CD8-positive, alpha-beta memory T cell (primary cell): Measurements from ENCODE around the gene ARID5B. TPM values are rescaled to one million over a fixed set of nuclear protein-coding genes. Genes with fewer than 3 reads are reported as not detected.
A peak's percentile ranks its signal among the peaks of the same experiment; 100 is the strongest.

Experiments used
- CTCF ChIA-PET: fragments of 350-600 bp; sonication (Branson Sonifier 250); formaldehyde crosslinking; loops from one replicate; lab custom pipeline; 2021; ENCODE audit warnings: antibody characterized with exemption; lab: Charles Lee
- POLR2A ChIA-PET: fragments of 350-600 bp; sonication (Branson Sonifier 250); formaldehyde crosslinking; loops from one replicate; lab custom pipeline; 2021; ENCODE audit warnings: antibody characterized with exemption; lab: Charles Lee
- DNase-seq, 5 donors: peaks; one replicate each; pipeline versions ENCODE4 v3.0.0 to v3.0.0-alpha.2; 2020 to 2022; ENCODE audit warnings: mixed read lengths in 1 of 5
- H3K27ac ChIP-seq: one replicate; pipeline ENCODE4 v1.7.0; 2013; ENCODE audit warnings: low read depth, mild to moderate bottlenecking, low read length, moderate library complexity
- H3K27me3 ChIP-seq: 2 replicates; pipeline ENCODE4 v1.7.0; 2013; ENCODE audit warnings: low read length, mild to moderate bottlenecking; ENCODE audit not compliant: insufficient read depth, poor library complexity, severe bottlenecking
- H3K36me3 ChIP-seq: 2 replicates; pipeline ENCODE4 v1.7.0; 2013; ENCODE audit warnings: mild to moderate bottlenecking, low read length, moderate library complexity; ENCODE audit not compliant: insufficient read depth
- H3K4me1 ChIP-seq: 2 replicates; pipeline ENCODE4 v1.7.0; 2013; ENCODE audit warnings: mild to moderate bottlenecking, low read length, moderate library complexity; ENCODE audit not compliant: insufficient read depth
- H3K4me3 ChIP-seq: 2 replicates; pipeline ENCODE4 v1.7.0; 2013; ENCODE audit warnings: mild to moderate bottlenecking, low read length
- H3K9me3 ChIP-seq: 2 replicates; pipeline ENCODE4 v1.7.0; 2013; ENCODE audit warnings: mild to moderate bottlenecking, low read length
- H3K27ac Mint-ChIP-seq, 8 donors: one replicate each; pipeline ENCODE4 v1.8.0; 2020 to 2021; ENCODE audit warnings: mixed read lengths in 8 of 8, mild to moderate bottlenecking in 6 of 8, inconsistent platforms in 3 of 8, moderate library complexity in 3 of 8
- H3K27me3 Mint-ChIP-seq, 2 donors: one replicate each; pipeline ENCODE4 v1.8.0; 2020 to 2021; ENCODE audit warnings: mixed read lengths in 2 of 2, mild to moderate bottlenecking in 1 of 2, moderate library complexity in 1 of 2
- H3K36me3 Mint-ChIP-seq, 3 donors: one replicate each; pipeline ENCODE4 v1.8.0; 2020 to 2021; ENCODE audit warnings: mixed read lengths in 3 of 3, inconsistent platforms in 1 of 3, mild to moderate bottlenecking in 1 of 3
- H3K4me1 Mint-ChIP-seq, 3 donors: one replicate each; pipeline ENCODE4 v1.8.0; 2020 to 2021; ENCODE audit warnings: mixed read lengths in 3 of 3, inconsistent platforms in 1 of 3, mild to moderate bottlenecking in 1 of 3
- H3K4me3 Mint-ChIP-seq, 7 donors: one replicate each; pipeline ENCODE4 v1.8.0; 2020 to 2021; ENCODE audit warnings: mixed read lengths in 7 of 7, mild to moderate bottlenecking in 6 of 7, moderate library complexity in 4 of 7, inconsistent platforms in 2 of 7
- H3K9me3 Mint-ChIP-seq, 5 donors: one replicate each; pipeline ENCODE4 v1.8.0; 2020 to 2022; ENCODE audit warnings: mixed read lengths in 5 of 5, mild to moderate bottlenecking in 3 of 5, moderate library complexity in 2 of 5, inconsistent platforms in 1 of 5
- polyA plus RNA-seq: library from polyadenylated mRNA; unstranded; fragments of 300-500 nt; fragmentation: Illumina TruSeq; gene quantifications from one replicate; pipeline ENCODE4 v1.2.3, GENCODE V29; 2021
- total RNA-seq, 2 experiments: library from RNA; stranded (reverse); gene quantifications; one replicate each; pipeline ENCODE4 v1.2.3, GENCODE V29; 2021

ARID5B gene
- total and polyA plus RNA-seq, 3 experiments from 2014 or later = 37.1 to 48.7 (median 38.4) TPM

DNA sequence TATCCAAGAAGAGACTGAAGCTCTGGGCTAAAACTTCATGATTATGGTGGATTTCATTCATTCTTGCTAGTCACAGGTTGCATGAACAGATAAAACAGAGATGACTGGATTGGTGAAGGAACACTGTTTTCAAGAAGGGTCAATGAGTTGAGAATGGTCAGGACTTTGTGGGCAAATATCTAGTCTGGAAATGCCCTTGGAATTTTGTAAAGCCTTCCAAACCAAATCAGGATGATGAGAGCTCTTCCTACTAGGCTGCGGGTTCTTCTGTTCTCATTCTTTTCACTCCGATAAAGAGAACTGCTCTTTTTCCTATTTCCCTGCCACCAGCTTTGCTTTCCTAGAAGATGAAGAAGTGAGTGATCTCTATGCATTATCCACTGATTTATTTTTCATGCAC lies 171.4 kb downstream of the ARID5B start:
- Histone ChIP-seq H3K27me3 (no peaks in the 10 kb centered on the region), H3K4me1 (peaks cover 7% of the 10 kb centered on the region), H3K9me3 (no peaks in the 10 kb centered on the region), H3K27ac (no peak overlapping the region), H3K4me3 (no peak overlapping the region), H3K36me3 (peaks cover 16% of the 10 kb centered on the region)
- Mint-ChIP-seq H3K36me3 (peaks cover 23 to 87% (median 37%) of the 10 kb centered on the region in 3 donors), H3K4me1 (peaks cover 42 to 69% (median 64%) of the 10 kb centered on the region in 3 donors), H3K27me3 (no peaks in the 10 kb centered on the region), H3K4me3 (peak overlapping the region in 1 of 7 donors; percentile 29), H3K9me3 (no peaks in the 10 kb centered on the region), H3K27ac (peak overlapping the region in 3 of 8 donors; percentile 4 to 69 (median 61))
- DNase-seq = no peak
- POLR2A ChIA-PET = no interaction called here
- CTCF ChIA-PET = no interaction called here

- POLR2A ChIA-PET = no interaction called here
- H3K36me3 Mint-ChIP-seq = peaks cover 23 to 87% (median 37%) of the 10 kb centered on the region in 3 donors
- peaks cover 44 to 69% (median 61%) of the 10 kb centered on the region in 3 donors for H3K4me1 Mint-ChIP-seq
- no peak for DNase-seq
- H3K36me3 ChIP-seq = peaks cover 16% of the 10 kb centered on the region
- H3K27ac ChIP-seq = no peak overlapping the region
- H3K9me3 ChIP-seq = no peaks in the 10 kb centered on the region
- no peaks in the 10 kb centered on the region for H3K9me3 Mint-ChIP-seq
- no peaks in the 10 kb centered on the region for H3K27me3 ChIP-seq
- peak overlapping the region in 3 of 8 donors; percentile 4 to 69 (median 61) for H3K27ac Mint-ChIP-seq
- H3K4me3 Mint-ChIP-seq = peak overlapping the region in 1 of 7 donors; percentile 29
- H3K4me1 ChIP-seq = peaks cover 7% of the 10 kb centered on the region
- H3K4me3 ChIP-seq = no peak overlapping the region
- CTCF ChIA-PET = no interaction called here
- no peaks in the 10 kb centered on the region for H3K27me3 Mint-ChIP-seq
These were observed 171.9 kb downstream of the ARID5B start for GRCh38 chr10:62073429-62073828.

GRCh38 chr10:62075414-62075813 lies 173.9 kb downstream of the ARID5B start:
- Histone ChIP-seq H3K27me3 (no peaks in the 10 kb centered on the region), H3K36me3 (peaks cover 11% of the 10 kb centered on the region), H3K27ac (no peak overlapping the region), H3K9me3 (no peaks in the 10 kb centered on the region), H3K4me1 (peaks cover 7% of the 10 kb centered on the region), H3K4me3 (no peak overlapping the region)
- H3K9me3 Mint-ChIP-seq = no peaks in the 10 kb centered on the region
- CTCF ChIA-PET = interaction anchor here (0.9 to 1.5 kb wide), 2 partner anchors 16 to 26 kb away, joined by 3 read pairs; no protein-coding TSS in a partner anchor
- POLR2A ChIA-PET = no interaction called here
- peaks cover 16 to 83% (median 36%) of the 10 kb centered on the region in 3 donors for H3K36me3 Mint-ChIP-seq
- no peak for DNase-seq
- peak overlapping the region in 2 of 8 donors; percentile 47 to 68 for H3K27ac Mint-ChIP-seq
- H3K4me3 Mint-ChIP-seq = no peak overlapping the region
- peaks cover 50 to 69% (median 61%) of the 10 kb centered on the region in 3 donors for H3K4me1 Mint-ChIP-seq
- H3K27me3 Mint-ChIP-seq = no peaks in the 10 kb centered on the region

DNA sequence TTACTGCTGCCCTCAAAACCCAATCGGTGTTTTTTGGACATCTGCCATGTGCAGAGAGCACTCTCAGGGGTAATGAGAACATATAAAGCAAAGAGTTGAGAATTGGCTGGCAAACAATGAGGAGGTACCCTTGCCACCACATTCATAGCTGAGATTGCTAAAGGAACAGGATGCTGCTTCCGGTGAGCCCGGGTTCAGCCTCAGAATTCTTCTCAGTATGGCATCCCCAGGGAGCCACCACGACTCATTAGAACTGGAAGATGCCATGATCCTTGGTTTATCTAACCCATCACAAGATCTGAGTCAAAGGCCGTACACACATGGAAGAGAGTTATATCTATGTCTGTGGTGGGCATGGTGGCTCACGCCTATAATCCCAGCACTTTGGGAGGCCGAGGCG lies 174.4 kb downstream of the ARID5B start:
- Histone ChIP-seq H3K36me3 (peaks cover 9% of the 10 kb centered on the region), H3K27ac (no peak overlapping the region), H3K27me3 (no peaks in the 10 kb centered on the region), H3K4me3 (no peak overlapping the region), H3K9me3 (no peaks in the 10 kb centered on the region), H3K4me1 (peaks cover 7% of the 10 kb centered on the region)
- no peak for DNase-seq
- ChIA-PET POLR2A (no interaction called here), CTCF (no interaction called here)
- Mint-ChIP-seq H3K27ac (peak overlapping the region in 3 of 8 donors; percentile 27 to 63 (median 50)), H3K4me1 (peaks cover 52 to 74% (median 66%) of the 10 kb centered on the region in 3 donors), H3K4me3 (no peak overlapping the region), H3K36me3 (peaks cover 15 to 81% (median 36%) of the 10 kb centered on the region in 3 donors), H3K9me3 (no peaks in the 10 kb centered on the region), H3K27me3 (no peaks in the 10 kb centered on the region)

GRCh38 chr10:62076891-62077290 lies 175.4 kb downstream of the ARID5B start:
- Mint-ChIP-seq H3K36me3 (peaks cover 7 to 73% (median 30%) of the 10 kb centered on the region in 3 donors), H3K4me1 (peaks cover 55 to 76% (median 68%) of the 10 kb centered on the region in 3 donors), H3K9me3 (no peaks in the 10 kb centered on the region), H3K27ac (peak overlapping the region in 7 of 8 donors; percentile 3 to 88 (median 68)), H3K27me3 (no peaks in the 10 kb centered on the region), H3K4me3 (peak overlapping the region in 3 of 7 donors; percentile 2 to 26 (median 4))
- ChIA-PET POLR2A (interaction anchor here (1.0 kb wide), 1 partner anchor 174 kb away, joined by 3 read pairs; no protein-coding TSS in a partner anchor), CTCF (interaction anchor here (0.6 kb wide), 1 partner anchor 166 kb away, joined by 3 read pairs; no protein-coding TSS in a partner anchor)
- no peaks in the 10 kb centered on the region for H3K27me3 ChIP-seq
- peaks cover 7% of the 10 kb centered on the region for H3K36me3 ChIP-seq
- peaks cover 16% of the 10 kb centered on the region for H3K4me1 ChIP-seq
- DNase-seq = peak in 1 of 5 donors; percentile 17
- no peaks in the 10 kb centered on the region for H3K9me3 ChIP-seq
- no peak overlapping the region for H3K4me3 ChIP-seq
- no peak overlapping the region for H3K27ac ChIP-seq

DNA sequence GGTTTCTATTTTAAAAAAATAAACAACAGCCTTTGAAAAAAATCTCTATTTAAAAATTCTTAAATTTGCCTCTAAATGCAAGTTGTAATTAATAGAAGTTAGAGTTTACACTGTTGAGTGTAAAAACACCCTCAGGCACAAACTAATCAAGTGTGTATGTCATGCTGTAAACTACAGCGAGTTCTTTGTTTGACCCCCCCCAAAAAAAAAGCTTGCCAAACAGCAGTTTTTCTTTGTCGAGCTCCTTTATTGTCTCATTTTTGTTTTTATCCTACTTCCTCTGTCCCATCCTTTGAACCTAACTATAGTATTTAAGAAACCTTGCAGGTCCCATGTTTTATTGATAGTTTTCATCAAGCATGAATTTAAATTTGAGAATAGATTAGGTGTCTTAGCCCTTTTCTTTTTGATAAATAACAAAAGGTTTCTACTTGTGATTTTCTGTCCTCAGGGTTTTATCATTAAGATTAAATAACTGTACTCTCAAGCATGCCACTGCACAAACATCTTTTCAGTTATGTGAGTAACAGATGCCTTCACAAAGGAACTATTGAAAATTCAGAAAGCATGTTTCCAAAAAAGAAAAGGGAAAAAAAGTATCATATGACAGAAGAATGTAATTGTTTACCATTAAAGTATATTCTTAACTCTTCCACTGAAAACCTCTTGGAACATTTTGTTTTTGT lies 176.0 kb downstream of the ARID5B start:
- H3K9me3 Mint-ChIP-seq = no peaks in the 10 kb centered on the region
- ChIA-PET POLR2A (interaction anchor here (0.6 to 1.0 kb wide), 2 partner anchors 34 to 175 kb away, joined by 3 to 7 read pairs; no protein-coding TSS in a partner anchor), CTCF (interaction anchor here (0.6 kb wide), 1 partner anchor 165 kb away, joined by 3 read pairs; no protein-coding TSS in a partner anchor)
- no peak overlapping the region for H3K27ac ChIP-seq
- no peaks in the 10 kb centered on the region for H3K27me3 ChIP-seq
- DNase-seq = no peak
- H3K27me3 Mint-ChIP-seq = no peaks in the 10 kb centered on the region
- H3K36me3 Mint-ChIP-seq = peaks cover 4 to 68% (median 27%) of the 10 kb centered on the region in 3 donors
- H3K4me1 ChIP-seq = peaks cover 21% of the 10 kb centered on the region
- no peaks in the 10 kb centered on the region for H3K9me3 ChIP-seq
- no peak overlapping the region for H3K4me3 Mint-ChIP-seq
- H3K4me1 Mint-ChIP-seq = peaks cover 57 to 76% (median 68%) of the 10 kb centered on the region in 3 donors
- no peak overlapping the region for H3K4me3 ChIP-seq
- peaks cover under 1% of the 10 kb centered on the region for H3K36me3 ChIP-seq
- H3K27ac Mint-ChIP-seq = peak overlapping the region in 5 of 8 donors; percentile 44 to 88 (median 56)

DNA sequence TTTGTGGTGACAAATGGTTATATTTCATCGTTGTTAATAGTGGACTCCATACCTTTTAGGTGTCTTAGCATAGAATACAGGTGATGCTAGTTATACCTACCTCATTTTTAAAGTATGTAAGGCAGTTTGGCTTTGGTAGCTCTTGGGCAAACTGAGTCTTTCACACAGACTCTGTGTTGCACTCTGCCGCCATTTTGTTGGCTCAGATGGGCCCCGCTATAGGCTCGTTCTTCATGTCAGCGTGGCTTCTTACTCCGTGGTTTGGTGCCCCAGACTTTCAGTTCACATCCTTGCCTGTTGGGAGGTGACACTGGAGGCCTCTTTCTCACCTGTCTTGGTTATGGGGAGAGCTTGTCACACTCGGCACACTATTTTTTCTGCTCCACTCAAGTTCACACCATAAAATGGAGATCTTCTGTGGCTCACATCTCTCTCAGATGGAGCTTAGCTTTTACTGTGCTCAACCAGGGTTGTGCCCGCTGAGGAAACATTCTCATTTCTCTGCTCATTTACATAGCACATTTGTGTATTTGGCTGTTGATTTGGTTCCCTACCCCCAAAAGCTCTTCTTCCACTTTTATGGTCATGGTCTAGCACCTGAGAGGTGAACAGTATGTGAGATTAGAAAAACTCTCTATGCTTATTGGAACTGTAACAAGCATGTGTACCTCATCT lies 178.5 kb downstream of the ARID5B start:
- peak overlapping the region in 6 of 8 donors; percentile 47 to 90 (median 67) for H3K27ac Mint-ChIP-seq
- no peaks in the 10 kb centered on the region for H3K9me3 Mint-ChIP-seq
- ChIA-PET POLR2A (no interaction called here), CTCF (interaction anchor here (0.7 to 2.0 kb wide), 3 partner anchors 41 to 177 kb away, joined by 6 to 8 read pairs (median 6); no protein-coding TSS in a partner anchor)
- Histone ChIP-seq H3K27ac (no peak overlapping the region), H3K27me3 (no peaks in the 10 kb centered on the region), H3K9me3 (no peaks in the 10 kb centered on the region), H3K4me3 (no peak overlapping the region), H3K4me1 (peaks cover 44% of the 10 kb centered on the region), H3K36me3 (no peaks in the 10 kb centered on the region)
- H3K4me1 Mint-ChIP-seq = peaks cover 65 to 87% (median 83%) of the 10 kb centered on the region in 3 donors
- H3K36me3 Mint-ChIP-seq = peaks cover 4 to 47% (median 22%) of the 10 kb centered on the region in 3 donors
- no peaks in the 10 kb centered on the region for H3K27me3 Mint-ChIP-seq
- H3K4me3 Mint-ChIP-seq = peak overlapping the region in 2 of 7 donors; percentile 16 to 49
- no peak for DNase-seq
